AG08395 (cell line): ENCODE results near the gene NSMCE1.
"Not testable (repeated sequence)": the region's sequence is repeated elsewhere in the genome, so short reads cannot be mapped to it uniquely, and the experiment has no call there.

Experiments
- DNase-seq: peaks from one replicate; pipeline ENCODE4 v3.0.0; 2012; ENCODE audit warnings: mixed read lengths, low spot score

NSMCE1 gene

GRCh38 chr16:27216297-27216885 lies 52.2 kb downstream of the NSMCE1 start:
- DNase-seq: no peak

DNA sequence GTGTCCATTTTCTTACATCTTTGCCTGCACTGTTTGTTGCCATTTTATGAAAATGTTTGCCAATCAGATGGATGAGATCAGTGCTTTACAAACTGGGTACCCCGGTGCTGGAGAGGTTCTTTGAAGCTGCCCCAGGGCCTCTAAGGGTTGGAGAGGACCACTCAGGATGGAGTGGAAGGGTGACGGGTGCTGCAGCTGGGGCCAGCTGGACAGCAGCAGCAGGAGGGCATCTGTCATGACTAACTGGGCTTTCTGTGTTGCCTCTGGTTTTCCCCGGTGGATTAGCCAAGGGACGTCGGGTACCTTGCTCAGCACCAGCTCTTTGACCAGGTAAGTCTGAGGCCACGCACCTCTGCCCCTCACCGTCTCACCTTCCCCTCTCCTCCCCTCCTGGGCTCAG lies 52.9 kb downstream of the NSMCE1 start:
- DNase-seq: no peak

- no peak for DNase-seq
These were observed 54.2 kb downstream of the NSMCE1 start for GRCh38 chr16:27214084-27214961.

DNA sequence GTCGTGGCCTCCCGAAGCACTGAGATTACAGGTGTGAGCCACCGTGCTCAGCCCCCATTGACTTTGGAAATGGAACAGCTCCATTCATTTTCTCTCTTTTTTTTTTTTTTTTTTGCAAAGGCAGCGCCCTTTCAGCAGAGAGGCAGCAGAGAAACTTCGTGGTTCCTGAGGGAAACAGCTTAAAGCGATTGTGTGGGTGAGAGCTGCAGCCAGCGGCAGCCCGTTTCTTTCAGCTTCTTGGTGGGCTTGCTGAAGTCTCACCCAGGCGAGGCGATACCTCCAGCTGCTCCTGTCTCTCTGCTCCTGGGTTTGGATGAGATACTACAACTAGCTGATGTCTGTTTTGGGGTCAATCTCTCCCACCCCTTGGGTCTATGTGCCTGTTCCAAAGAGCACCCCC lies 57.5 kb downstream of the NSMCE1 start:
- DNase-seq: no peak

DNA sequence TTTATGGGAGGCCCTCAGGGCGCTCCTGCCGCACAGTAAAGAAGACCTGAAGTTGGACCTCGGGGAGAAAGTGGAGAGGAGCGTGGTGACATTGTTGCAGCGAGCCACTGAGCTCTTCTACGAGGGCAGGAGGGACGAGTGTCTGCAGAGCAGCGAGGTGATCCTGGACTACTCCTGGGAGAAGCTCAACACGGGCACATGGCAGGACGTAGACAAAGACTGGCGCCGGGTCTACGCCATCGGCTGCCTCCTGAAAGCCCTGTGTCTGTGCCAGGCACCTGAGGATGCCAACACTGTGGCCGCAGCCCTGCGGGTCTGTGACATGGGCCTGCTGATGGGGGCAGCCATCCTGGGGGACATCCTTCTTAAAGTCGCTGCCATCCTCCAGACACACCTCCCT lies 58.4 kb downstream of the NSMCE1 start:
- DNase-seq: no peak

GRCh38 chr16:27209591-27209990 lies 59.0 kb downstream of the NSMCE1 start:
- no peak for DNase-seq

GRCh38 chr16:27208796-27209195 lies 59.8 kb downstream of the NSMCE1 start:
- DNase-seq: no peak

DNA sequence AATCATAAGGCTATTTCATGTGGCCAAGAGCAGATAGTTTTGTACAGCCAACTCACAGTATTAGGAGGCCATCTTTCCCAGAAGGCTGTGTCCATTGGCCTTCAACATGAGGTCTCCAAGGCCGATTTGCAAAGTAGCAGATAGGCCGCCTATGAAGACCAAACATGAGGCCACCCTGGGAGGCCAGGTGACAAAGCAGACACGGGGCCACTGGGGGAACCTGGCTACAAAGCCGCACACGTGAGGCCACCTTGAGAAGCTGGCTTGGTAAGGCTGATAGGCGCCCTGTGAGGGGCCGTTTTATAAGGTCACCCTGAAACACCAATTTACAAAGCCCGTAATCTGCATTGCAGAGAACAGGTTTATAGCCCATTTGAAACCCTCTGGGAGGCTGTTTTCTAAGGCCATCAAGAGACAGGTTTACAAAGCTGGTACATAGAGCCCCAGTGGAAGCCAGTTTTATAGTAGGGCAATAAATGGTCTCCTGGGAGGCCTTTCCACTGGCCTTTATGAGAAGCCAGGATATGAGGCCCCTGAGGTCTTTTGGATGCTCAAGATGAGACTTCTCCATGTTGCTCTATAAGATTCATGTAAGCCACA lies 60.4 kb downstream of the NSMCE1 start:
- no peak for DNase-seq

DNA sequence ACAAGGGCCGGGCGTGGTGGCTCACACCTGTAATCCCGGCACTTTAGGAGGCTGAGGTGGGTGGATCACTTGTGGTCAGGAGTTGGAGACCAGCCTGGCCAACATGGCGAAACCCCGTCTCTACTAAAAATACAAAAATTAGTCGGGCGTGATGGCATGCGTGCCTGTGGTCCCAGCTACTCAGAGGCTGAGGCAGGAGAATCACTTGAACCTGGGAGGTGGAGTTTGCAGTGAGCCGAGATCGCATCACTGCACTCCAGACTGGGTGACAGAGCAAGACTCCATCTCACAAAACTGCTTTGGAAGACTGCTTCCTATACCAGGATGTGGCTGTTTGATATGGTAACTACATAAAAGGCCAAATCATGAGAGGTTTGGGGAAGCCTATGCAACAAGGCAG lies 61.5 kb downstream of the NSMCE1 start:
- not testable (repeated sequence) for DNase-seq

DNA sequence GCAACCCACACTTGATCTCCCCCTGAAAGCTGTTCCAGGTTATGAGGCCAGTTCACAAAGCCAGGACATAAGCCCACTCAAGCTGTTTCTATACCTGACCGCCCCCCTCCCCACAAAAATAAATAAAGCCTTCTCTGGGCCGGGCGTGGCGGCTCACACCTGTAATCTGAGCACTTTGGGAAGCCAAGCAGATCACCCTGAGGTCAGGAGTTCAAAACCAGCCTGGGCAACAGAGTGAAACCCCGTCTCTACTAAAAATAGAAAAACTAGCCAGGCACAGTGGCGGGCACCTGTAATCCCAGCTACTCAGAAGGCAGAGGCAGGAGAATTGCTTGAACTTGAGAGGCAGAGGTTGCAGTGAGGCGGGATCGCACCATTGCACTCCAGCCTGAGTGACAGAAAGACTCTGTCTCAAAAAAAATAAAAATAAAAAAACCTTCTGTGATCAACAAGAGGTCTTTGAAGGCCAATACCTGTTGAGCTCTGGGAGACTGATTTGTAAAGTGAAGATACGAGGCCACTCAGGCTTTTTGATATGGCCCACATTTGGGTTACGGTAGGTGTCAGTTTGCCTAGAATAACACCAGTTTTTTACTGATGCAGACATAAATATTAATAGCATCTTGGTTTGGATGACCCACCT lies 63.0 kb downstream of the NSMCE1 start:
- no peak for DNase-seq

- no peak for DNase-seq
These were observed 64.2 kb downstream of the NSMCE1 start for GRCh38 chr16:27204312-27204915.

DNA sequence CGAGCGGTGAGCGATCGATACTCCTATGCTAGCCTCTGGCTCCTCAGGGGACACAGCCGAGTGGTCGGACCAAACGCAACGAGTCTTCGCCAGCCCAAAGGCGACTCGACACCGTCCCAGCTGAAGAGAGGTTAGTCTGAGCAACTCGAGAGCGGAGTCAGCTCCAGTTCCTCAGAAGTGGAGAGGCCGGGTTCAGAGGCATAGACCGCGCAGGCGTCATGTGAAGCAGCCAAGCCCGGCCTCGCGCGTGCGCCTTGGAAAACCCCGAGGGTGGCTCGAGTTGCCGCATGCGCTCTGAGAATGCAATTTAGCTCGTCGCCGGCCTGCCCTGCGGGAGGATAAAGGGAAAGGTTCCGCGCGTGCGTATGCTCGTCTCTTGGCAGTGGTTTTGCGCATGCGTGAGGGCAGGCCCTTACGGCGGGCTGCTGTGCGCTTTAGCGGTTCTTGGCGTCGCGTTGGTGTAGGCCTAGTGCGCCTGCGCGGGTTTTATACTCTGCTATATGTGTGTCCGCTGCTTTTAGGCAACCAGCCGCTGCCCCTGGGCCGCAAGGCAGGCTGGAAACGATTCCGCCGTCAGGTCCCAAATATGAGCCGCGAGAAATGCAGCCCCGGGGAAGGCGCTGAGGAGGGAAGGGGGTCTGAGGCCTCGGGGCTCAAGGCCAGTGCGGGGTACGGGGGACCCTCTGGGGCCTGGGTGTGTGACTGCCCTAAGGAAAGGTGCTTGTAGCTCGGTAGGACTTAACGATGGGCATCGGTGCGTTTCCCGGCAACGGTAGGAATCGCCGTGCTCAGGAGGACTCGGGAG lies 64.9 kb downstream of the NSMCE1 start, which contains the start of gene KDM8:
KDM8 (plus strand) TSS at position 20 of the 805 bp plus-strand sequence. CDS start 6,598 bp downstream, outside the sequence.
- peak; percentile 100 for DNase-seq

DNA sequence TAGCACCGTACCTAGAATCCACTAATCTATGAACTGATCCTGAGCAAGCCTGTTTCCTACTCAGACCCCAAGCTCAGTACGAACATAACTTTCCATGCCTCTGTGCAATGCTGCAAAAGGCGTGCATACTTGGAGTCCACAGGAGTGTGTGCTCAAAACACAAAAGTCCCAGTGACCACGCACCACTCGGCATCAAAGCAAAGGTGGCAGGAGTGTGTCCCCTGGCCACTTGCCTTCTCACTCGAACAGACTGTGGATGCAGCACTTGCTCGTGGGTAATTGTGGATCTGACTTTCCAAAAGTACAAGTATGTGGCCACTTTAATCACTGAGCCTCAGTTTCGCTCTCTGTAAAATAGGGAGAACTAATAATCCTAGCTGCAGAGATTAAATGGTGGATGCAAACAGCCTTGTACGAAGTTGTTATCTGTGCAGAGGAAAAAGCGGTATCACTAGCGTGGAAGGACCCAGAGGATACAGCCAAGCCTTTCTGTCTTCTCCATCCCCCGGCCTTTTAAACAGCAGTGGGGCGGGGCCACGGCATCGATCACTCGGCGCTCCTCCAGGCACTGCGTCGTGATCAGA lies 65.6 kb downstream of the NSMCE1 start:
- peak; percentile 90 for DNase-seq

GRCh38 chr16:27200914-27201313 lies 67.7 kb downstream of the NSMCE1 start:
- DNase-seq: not testable (repeated sequence)

GRCh38 chr16:27199736-27200135 lies 68.8 kb downstream of the NSMCE1 start:
- DNase-seq: peak; percentile 50

- no peak for DNase-seq
These were observed 69.4 kb downstream of the NSMCE1 start for GRCh38 chr16:27199235-27199586.

- no peak for DNase-seq
These were observed 69.9 kb downstream of the NSMCE1 start for GRCh38 chr16:27198451-27199234.

GRCh38 chr16:27197004-27197403 lies 71.6 kb downstream of the NSMCE1 start:
- no peak for DNase-seq

GRCh38 chr16:27195941-27196595 lies 72.5 kb downstream of the NSMCE1 start:
- no peak for DNase-seq
